Parathyroid adenoma (tissue), 2 donors: ENCODE measurements around the gene CARD10.

Source experiments
- H2AFZ ChIP-seq: fragments of 300-600 bp; sonication (generic); one replicate; pipeline ENCODE4 v1.7.0; 2017; ENCODE audit warnings: antibody characterized with exemption, mild to moderate bottlenecking
- H3K27ac ChIP-seq: fragments of 300-600 bp; sonication (generic); one replicate; pipeline ENCODE4 v1.7.0; 2017
- H3K27me3 ChIP-seq: fragments of 300-600 bp; sonication (generic); one replicate; pipeline ENCODE4 v1.7.0; 2017; ENCODE audit warnings: low read length; ENCODE audit not compliant: control insufficient read depth, insufficient read depth
- H3K36me3 ChIP-seq: fragments of 300-600 bp; sonication (generic); one replicate; pipeline ENCODE4 v1.7.0; 2017; ENCODE audit warnings: low read length; ENCODE audit not compliant: control insufficient read depth, insufficient read depth
- H3K4me1 ChIP-seq: fragments of 300-600 bp; sonication (generic); one replicate; pipeline ENCODE4 v1.7.0; 2017; ENCODE audit warnings: control low read depth
- H3K4me2 ChIP-seq: fragments of 300-600 bp; sonication (generic); one replicate; pipeline ENCODE4 v1.7.0; 2017; ENCODE audit warnings: low read length
- H3K4me3 ChIP-seq: fragments of 300-600 bp; sonication (generic); one replicate; pipeline ENCODE4 v1.7.0; 2017; ENCODE audit warnings: low read depth, low read length
- H3K79me2 ChIP-seq: fragments of 300-600 bp; sonication (generic); one replicate; pipeline ENCODE4 v1.7.0; 2017; ENCODE audit warnings: control low read depth
- H3K9ac ChIP-seq: fragments of 300-600 bp; sonication (generic); one replicate; pipeline ENCODE4 v1.7.0; 2017; ENCODE audit warnings: mild to moderate bottlenecking
- H3K9me3 ChIP-seq: fragments of 300-600 bp; sonication (generic); one replicate; pipeline ENCODE4 v1.7.0; 2017; ENCODE audit warnings: low read length; ENCODE audit not compliant: control insufficient read depth
- CTCF ChIP-seq: fragments of 300-600 bp; sonication (generic); IDR thresholded peaks from one replicate; pipeline ENCODE4 v1.7.0; 2017; ENCODE audit warnings: antibody characterized with exemption, mild to moderate bottlenecking
- donor health status: primary hyperparathyroidism.

The CARD10 gene

GRCh38 chr22:37501610-37502341 is 17.4 kb downstream of the CARD10 start:
- Histone ChIP-seq H3K4me3 (no peak overlapping the region), H3K9me3 (no peaks in the 10 kb centered on the region), H3K79me2 (no peaks in the 10 kb centered on the region), H3K9ac (no peak overlapping the region), H2AFZ (no peak overlapping the region), H3K4me2 (no peak overlapping the region), H3K36me3 (no peaks in the 10 kb centered on the region), H3K27ac (no peak overlapping the region), H3K4me1 (no peaks in the 10 kb centered on the region), H3K27me3 (no peaks in the 10 kb centered on the region)
- no peak for TF ChIP-seq CTCF

GRCh38 chr22:37500745-37501609 is 18.2 kb downstream of the CARD10 start:
- Histone ChIP-seq H3K36me3 (no peaks in the 10 kb centered on the region), H3K27me3 (no peaks in the 10 kb centered on the region), H3K27ac (no peak overlapping the region), H3K79me2 (no peaks in the 10 kb centered on the region), H3K4me1 (no peaks in the 10 kb centered on the region), H3K4me3 (no peak overlapping the region), H3K9me3 (no peaks in the 10 kb centered on the region), H3K4me2 (no peak overlapping the region), H3K9ac (no peak overlapping the region), H2AFZ (no peak overlapping the region)
- no peak for TF ChIP-seq CTCF

- Histone ChIP-seq H3K27me3 (no peaks in the 10 kb centered on the region), H3K36me3 (no peaks in the 10 kb centered on the region), H3K4me1 (no peaks in the 10 kb centered on the region), H3K27ac (no peak overlapping the region), H3K79me2 (no peaks in the 10 kb centered on the region), H3K9me3 (no peaks in the 10 kb centered on the region), H3K4me3 (no peak overlapping the region), H3K4me2 (no peak overlapping the region), H2AFZ (no peak overlapping the region), H3K9ac (no peak overlapping the region)
- no peak for TF ChIP-seq CTCF
These were observed 19.2 kb downstream of the CARD10 start for GRCh38 chr22:37499789-37500540.

- H3K36me3 ChIP-seq: no peaks in the 10 kb centered on the region
- H2AFZ ChIP-seq: no peak overlapping the region
These were observed 20.0 kb downstream of the CARD10 start for GRCh38 chr22:37499027-37499707.

More at GRCh38 chr22:37499027-37499707, 20.0 kb downstream of the CARD10 start:
- H3K79me2 ChIP-seq: no peaks in the 10 kb centered on the region
- H3K9ac ChIP-seq: no peak overlapping the region
- no peak for TF ChIP-seq CTCF
- H3K4me2 ChIP-seq: no peak overlapping the region
- no peaks in the 10 kb centered on the region for H3K27me3 ChIP-seq
- H3K4me1 ChIP-seq: no peaks in the 10 kb centered on the region
- no peaks in the 10 kb centered on the region for H3K9me3 ChIP-seq
- H3K4me3 ChIP-seq: no peak overlapping the region
- H3K27ac ChIP-seq: no peak overlapping the region
